Measurements from ENCODE around the gene CNPY1.

Gene CNPY1

GRCh38 chr7:155458111-155458877 is 88.1 kb downstream of the CNPY1 start, which contains the start of gene EN2:
EN2 (plus strand) TSS chr7:155458129; CDS start chr7:155458378, 249 bp downstream.
- Histone ChIP-seq H3K36me3 (ENCODE audit: control insufficient read depth, insufficient read depth, low read length) (no peaks in the 10 kb centered on the region), H2AFZ (peak within 1 kb of the TSS; percentile 75), H3K4me1 (peaks cover 4% of the 10 kb centered on the region), H3K79me2 (no peaks in the 10 kb centered on the region), H3K27ac (no peak within 1 kb of the TSS), H3K9me3 (ENCODE audit: control insufficient read depth, low read length) (no peaks in the 10 kb centered on the region), H3K4me2 (ENCODE audit: low read length) (peak within 1 kb of the TSS; percentile 64), H3K4me3 (ENCODE audit: low read depth, low read length) (peak within 1 kb of the TSS; percentile 8), H3K27me3 (ENCODE audit: control insufficient read depth, insufficient read depth, low read length) (peaks cover 30% of the 10 kb centered on the region), H3K9ac (no peak within 1 kb of the TSS)
- no peak for TF ChIP-seq CTCF (IDR thresholded peaks at IDR 0.05)

GRCh38 chr7:155457544-155458110 is 88.7 kb downstream of the CNPY1 start:
- no peak for TF ChIP-seq CTCF (IDR thresholded peaks at IDR 0.05)
- Histone ChIP-seq H3K79me2 (no peaks in the 10 kb centered on the region), H3K9me3 (ENCODE audit: control insufficient read depth, low read length) (no peaks in the 10 kb centered on the region), H3K27me3 (ENCODE audit: control insufficient read depth, insufficient read depth, low read length) (peaks cover 30% of the 10 kb centered on the region), H3K4me1 (peaks cover 4% of the 10 kb centered on the region), H3K4me3 (ENCODE audit: low read depth, low read length) (peak overlapping the region; percentile 8), H2AFZ (peak overlapping the region; percentile 75), H3K27ac (no peak overlapping the region), H3K36me3 (ENCODE audit: control insufficient read depth, insufficient read depth, low read length) (no peaks in the 10 kb centered on the region), H3K4me2 (ENCODE audit: low read length) (peak overlapping the region; percentile 64), H3K9ac (no peak overlapping the region)

GRCh38 chr7:155456738-155457543 is 89.4 kb downstream of the CNPY1 start:
- peaks cover 25% of the 10 kb centered on the region for H3K27me3 ChIP-seq (ENCODE audit: control insufficient read depth, insufficient read depth, low read length)
- H3K9ac ChIP-seq, result no peak overlapping the region
- no peak for TF ChIP-seq CTCF (IDR thresholded peaks at IDR 0.05)
- no peaks in the 10 kb centered on the region for H3K79me2 ChIP-seq
- no peak overlapping the region for H3K27ac ChIP-seq
- H3K4me2 ChIP-seq (ENCODE audit: low read length), result peak overlapping the region; percentile 64
- H3K36me3 ChIP-seq (ENCODE audit: control insufficient read depth, insufficient read depth, low read length), result no peaks in the 10 kb centered on the region
- H2AFZ ChIP-seq, result peak overlapping the region; percentile 75
- peak overlapping the region; percentile 8 for H3K4me3 ChIP-seq (ENCODE audit: low read depth, low read length)
- peaks cover 4% of the 10 kb centered on the region for H3K4me1 ChIP-seq
- H3K9me3 ChIP-seq (ENCODE audit: control insufficient read depth, low read length), result no peaks in the 10 kb centered on the region

DNA sequence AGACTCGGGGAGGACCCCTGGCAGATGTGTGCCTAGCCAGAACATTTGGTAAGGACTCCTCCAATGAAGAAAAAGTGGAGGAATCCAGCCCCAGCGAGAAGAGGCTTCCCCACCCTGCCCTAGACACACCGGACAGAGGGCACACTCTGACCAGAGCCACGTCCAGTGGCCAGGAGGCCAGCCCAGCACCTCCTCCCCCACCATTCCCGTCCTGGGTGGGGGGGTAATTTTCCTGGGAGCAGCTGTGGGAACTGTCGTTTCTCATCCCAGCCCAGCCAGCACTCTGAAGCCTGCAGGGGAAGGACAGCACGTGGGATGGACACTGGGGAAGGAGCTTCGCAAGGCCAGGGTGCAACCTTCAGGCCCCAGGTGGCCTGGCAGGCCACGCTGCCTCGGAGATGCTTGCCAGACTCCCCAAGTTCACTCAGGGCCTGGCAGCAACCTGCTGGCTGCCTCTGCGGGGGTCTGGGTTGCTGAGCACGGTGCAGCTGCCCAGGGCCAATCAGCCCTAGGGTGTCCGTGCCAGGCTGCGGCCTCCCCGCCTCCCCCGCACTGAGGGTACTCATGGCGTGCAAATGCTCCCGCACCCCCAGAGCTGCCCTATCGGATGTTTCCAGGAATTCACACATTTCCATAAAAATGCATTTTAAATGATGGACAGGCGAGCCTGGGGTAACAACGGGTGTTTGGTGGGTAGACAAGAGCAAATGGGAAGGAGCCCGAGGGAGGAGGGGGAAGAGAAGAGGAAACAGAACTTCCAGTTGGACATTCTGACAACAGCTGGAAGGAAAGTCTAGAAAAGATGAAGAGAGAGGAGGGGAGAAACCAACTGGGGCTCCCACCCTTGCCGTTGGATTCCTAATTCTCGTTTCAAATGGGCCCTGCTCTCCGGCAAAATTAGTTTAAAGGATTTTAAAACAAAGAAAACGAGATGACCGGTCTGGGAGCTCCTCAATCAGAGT is 90.3 kb downstream of the CNPY1 start:
- Histone ChIP-seq H3K27ac (no peak overlapping the region), H3K9ac (no peak overlapping the region), H2AFZ (no peak overlapping the region), H3K9me3 (ENCODE audit: control insufficient read depth, low read length) (no peaks in the 10 kb centered on the region), H3K4me3 (ENCODE audit: low read depth, low read length) (no peak overlapping the region), H3K4me1 (peaks cover 4% of the 10 kb centered on the region), H3K4me2 (ENCODE audit: low read length) (no peak overlapping the region), H3K79me2 (no peaks in the 10 kb centered on the region), H3K36me3 (ENCODE audit: control insufficient read depth, insufficient read depth, low read length) (no peaks in the 10 kb centered on the region), H3K27me3 (ENCODE audit: control insufficient read depth, insufficient read depth, low read length) (peaks cover 21% of the 10 kb centered on the region)
- no peak for TF ChIP-seq CTCF (IDR thresholded peaks at IDR 0.05)

Data from parathyroid adenoma (tissue), 2 donors.